Measurements from ENCODE around the gene MYL6.
A peak's percentile ranks its signal among the peaks of the same experiment; 100 is the strongest.

MYL6 gene

DNA sequence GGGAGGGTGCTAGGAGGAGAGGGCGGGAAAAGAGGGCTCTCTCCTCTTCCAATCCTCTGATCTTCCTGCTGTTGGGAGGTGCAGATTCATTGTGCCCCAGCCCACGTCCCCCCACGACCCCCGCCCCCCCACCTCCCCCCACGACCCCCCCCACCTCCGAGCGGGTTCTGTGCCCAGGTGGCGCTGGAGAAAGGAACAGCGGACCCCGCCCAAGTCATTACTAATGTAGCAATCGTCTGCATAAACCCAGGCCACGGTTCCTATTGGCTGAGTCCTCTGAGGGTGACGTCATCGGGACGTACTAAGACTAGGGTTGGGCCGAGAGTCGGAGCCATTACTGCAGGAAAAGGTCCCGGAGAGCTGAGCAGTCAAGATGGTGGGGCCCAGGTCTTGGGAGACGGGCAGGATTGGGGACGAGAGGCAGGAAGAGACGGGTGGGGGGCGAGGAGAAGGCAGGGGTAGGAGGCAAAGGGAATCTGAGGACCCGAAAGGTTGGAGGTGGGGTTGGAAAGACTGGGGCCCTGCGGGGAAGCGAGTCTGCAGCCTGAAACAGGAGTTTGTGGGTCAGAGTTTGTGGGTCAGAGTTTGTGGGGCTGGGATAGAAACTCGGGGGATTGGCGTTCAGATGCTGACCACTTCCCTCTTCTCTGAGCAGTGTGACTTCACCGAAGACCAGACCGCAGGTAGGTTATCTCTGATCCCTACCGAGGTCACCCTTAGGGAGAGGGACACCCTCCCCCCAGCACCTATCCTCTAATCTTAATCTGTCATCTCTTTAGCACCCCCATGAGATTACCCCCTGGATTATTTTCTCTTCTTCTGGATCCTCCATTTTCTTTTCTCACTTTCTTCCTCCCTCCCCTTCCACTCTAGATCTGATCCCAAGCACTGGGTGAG is at the start of gene MYL6:
Gene MYL6 (plus strand): TSS at position 331 of the 897 bp plus-strand sequence. CDS start 43 bp downstream, at position 374.
- peak; percentile 99 for DNase-seq

- DNase-seq, result no peak
Measured at GRCh38 chr12:56110571-56110970, 47.6 kb upstream of the MYL6 start.

- no peak for DNase-seq
Measured at GRCh38 chr12:56114084-56114483, 44.1 kb upstream of the MYL6 start.

- peak; percentile 64 for DNase-seq
Measured at GRCh38 chr12:56115329-56115728, 42.8 kb upstream of the MYL6 start.

DNA sequence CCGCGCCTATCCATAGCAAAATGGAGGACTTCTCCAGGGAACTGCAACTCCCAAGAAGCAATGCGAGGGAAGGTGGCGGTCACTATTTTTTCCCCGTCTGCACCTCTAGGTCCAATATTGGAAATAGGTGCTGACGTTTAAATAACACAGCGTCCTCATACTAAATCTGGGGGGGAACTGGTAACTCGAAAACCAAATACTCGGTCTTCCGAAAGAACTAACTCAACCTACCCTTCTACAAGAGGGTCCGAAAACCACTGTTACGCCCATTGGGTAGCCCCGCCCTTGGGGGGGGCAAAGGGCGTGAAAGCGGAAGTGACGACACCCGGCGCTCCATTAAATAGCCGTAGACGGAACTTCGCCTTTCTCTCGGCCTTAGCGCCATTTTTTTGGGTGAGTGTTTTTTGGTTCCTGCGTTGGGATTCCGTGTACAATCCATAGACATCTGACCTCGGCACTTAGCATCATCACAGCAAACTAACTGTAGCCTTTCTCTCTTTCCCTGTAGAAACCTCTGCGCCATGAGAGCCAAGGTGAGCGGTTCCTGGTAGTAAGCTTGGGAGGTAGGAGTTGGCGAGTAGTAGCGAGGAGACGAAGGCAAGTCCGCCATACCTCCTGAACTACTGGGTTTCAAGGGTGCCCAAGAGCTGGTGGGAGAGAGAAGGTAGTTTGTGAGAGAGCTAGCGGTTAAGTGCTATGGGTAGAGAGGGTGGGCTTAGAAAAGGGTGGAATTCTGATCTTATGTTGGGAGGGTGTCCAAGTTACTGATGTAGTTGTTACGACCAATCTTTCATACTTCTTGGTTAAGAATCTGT is 41.7 kb upstream of the MYL6 start, which contains the start of gene RPL41:
Gene RPL41 (plus strand): TSS at position 367 of the 815 bp plus-strand sequence.
- DNase-seq, result peak; percentile 98

DNA sequence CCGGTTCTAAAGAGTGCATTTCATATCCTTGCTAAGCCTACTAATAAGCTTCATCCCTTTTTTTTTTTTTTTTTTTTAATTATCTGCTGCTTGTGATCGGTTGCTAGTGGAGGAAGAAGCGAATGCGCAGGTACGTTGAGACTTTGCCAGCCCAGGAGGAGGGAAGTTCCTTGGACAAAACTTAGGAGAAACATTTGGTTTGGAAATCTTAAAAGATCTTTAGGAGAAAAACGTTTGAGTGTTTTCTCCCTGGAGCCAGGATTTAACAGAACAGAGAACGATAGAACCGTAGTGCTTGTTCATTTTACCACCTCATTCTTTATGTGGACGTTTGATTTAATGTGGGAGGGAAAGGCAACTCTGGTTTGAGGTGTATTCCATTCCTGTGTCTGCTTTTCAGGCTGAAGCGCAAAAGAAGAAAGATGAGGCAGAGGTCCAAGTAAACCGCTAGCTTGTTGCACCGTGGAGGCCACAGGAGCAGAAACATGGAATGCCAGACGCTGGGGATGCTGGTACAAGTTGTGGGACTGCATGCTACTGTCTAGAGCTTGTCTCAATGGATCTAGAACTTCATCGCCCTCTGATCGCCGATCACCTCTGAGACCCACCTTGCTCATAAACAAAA is 41.0 kb upstream of the MYL6 start:
- DNase-seq, result peak; percentile 50

DNA sequence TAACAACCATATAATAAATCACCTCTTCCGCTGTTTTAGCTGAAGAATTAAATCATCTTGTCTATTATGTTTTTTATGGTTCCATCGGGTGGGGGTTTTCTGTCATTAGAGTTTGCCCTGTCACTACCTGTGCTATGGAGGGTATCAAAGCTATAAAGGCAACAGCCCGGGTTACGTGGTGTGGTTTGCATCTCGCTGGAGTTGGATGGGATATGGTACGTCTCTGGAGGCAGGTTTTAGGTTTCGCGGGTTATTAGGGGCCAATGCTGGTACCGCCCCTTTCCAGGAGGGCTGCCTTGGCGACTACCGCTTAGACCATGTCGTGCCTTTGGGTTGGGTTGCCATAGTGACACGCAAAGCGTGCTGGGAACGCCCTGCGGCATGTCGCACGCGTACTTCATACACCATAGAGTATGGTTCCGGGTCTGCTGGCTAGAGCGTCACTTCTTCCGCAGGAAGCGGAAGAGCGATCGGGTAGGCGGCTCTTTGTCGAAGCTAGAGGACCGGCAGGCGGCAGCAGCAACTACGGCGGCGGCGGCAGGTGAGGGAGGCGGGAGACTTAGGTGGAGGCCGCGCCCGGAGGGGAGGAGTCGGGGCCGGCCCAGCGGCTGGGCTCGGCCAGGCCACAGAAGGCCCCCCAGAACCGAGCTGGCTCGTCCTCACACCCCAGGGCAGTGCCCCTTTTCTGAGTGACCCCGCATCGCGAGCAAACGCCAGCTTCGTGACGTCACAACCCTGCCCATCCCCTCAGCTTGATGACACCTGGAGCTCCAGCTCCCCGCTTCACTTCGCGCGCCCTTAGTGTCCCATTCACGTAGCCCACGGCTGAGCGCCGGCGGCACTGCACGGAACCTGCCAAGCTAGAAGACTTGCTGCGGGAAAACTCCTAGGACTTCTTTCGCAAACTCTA is 40.1 kb upstream of the MYL6 start, which contains the start of gene ZC3H10:
Gene ZC3H10 (plus strand): TSS at position 489 of the 910 bp plus-strand sequence. CDS start 2,297 bp downstream, outside the sequence.
- DNase-seq, result peak; percentile 100

- DNase-seq, result peak; percentile 57
Measured at GRCh38 chr12:56118688-56119357, 39.3 kb upstream of the MYL6 start.

- peak; percentile 95 for DNase-seq
Measured at GRCh38 chr12:56119361-56119796, 38.8 kb upstream of the MYL6 start.

GRCh38 chr12:56120158-56120846 is 37.9 kb upstream of the MYL6 start:
- DNase-seq, result no peak

GRCh38 chr12:56121204-56121870 is 36.8 kb upstream of the MYL6 start:
- DNase-seq, result no peak

- peak; percentile 94 for DNase-seq
Measured at GRCh38 chr12:56122637-56123036, 35.5 kb upstream of the MYL6 start.

GRCh38 chr12:56124133-56124532 is 34.0 kb upstream of the MYL6 start:
- no peak for DNase-seq

GRCh38 chr12:56126732-56127239 is 31.4 kb upstream of the MYL6 start:
- DNase-seq, result no peak

GRCh38 chr12:56127485-56127887 is 30.7 kb upstream of the MYL6 start:
- no peak for DNase-seq

GRCh38 chr12:56127888-56128669 is 30.1 kb upstream of the MYL6 start, which contains the start of gene ESYT1:
ESYT1 (plus strand) TSS chr12:56128267; CDS start chr12:56128320, 53 bp downstream.
- DNase-seq, result peak; percentile 100

- DNase-seq, result no peak
Measured at GRCh38 chr12:56128670-56129205, 29.4 kb upstream of the MYL6 start.

GRCh38 chr12:56129206-56129941 is 28.8 kb upstream of the MYL6 start:
- DNase-seq, result peak; percentile 54

All from DMS53 (cell line).